NCI-H1092 treated with DMSO at 0.1 percent for 48 hours (cell line): ENCODE measurements around the gene PCID2.

Source experiments
- DNase-seq: peaks from one replicate; lab custom pipeline; 2025; lab: John Stamatoyannopoulos, UW

Gene PCID2

GRCh38 chr13:113219256-113219940 lies 10.9 kb upstream of the PCID2 start:
- DNase-seq: no peak

- DNase-seq: no peak
These were observed 10.1 kb upstream of the PCID2 start for GRCh38 chr13:113218586-113218985.

- peak; percentile 40 for DNase-seq
These were observed 8.0 kb upstream of the PCID2 start for GRCh38 chr13:113216254-113217048.

- no peak for DNase-seq
These were observed 3.3 kb upstream of the PCID2 start for GRCh38 chr13:113211774-113212173.

GRCh38 chr13:113210833-113211232 lies 2.4 kb upstream of the PCID2 start:
- DNase-seq: no peak

- peak; percentile 18 for DNase-seq
These were observed 1.4 kb upstream of the PCID2 start for GRCh38 chr13:113209759-113210421.

- peak; percentile 80 for DNase-seq
These were observed 878 bp upstream of the PCID2 start, which contains the start of gene CUL4A for GRCh38 chr13:113209336-113209758. TSS of gene CUL4A (plus strand) at chr13:113209613. CDS start at chr13:113209628, 15 bp downstream.

GRCh38 chr13:113207890-113208420 lies 514 bp downstream of the PCID2 start:
- peak; percentile 55 for DNase-seq

GRCh38 chr13:113207460-113207859 lies 1.0 kb downstream of the PCID2 start:
- no peak for DNase-seq

- no peak for DNase-seq
These were observed 3.0 kb downstream of the PCID2 start for GRCh38 chr13:113205428-113205931.

GRCh38 chr13:113204378-113204734 lies 4.1 kb downstream of the PCID2 start:
- no peak for DNase-seq

- no peak for DNase-seq
These were observed 4.7 kb downstream of the PCID2 start for GRCh38 chr13:113203507-113204377.

GRCh38 chr13:113202912-113203311 lies 5.6 kb downstream of the PCID2 start:
- DNase-seq: no peak

- no peak for DNase-seq
These were observed 6.7 kb downstream of the PCID2 start for GRCh38 chr13:113201815-113202214.

GRCh38 chr13:113196970-113197737 lies 11.3 kb downstream of the PCID2 start:
- DNase-seq: no peak

- DNase-seq: no peak
These were observed 13.1 kb downstream of the PCID2 start for GRCh38 chr13:113195360-113195759.

- DNase-seq: no peak
These were observed 15.6 kb downstream of the PCID2 start for GRCh38 chr13:113192902-113193301.

GRCh38 chr13:113192279-113192678 lies 16.2 kb downstream of the PCID2 start:
- no peak for DNase-seq

GRCh38 chr13:113190181-113190580 lies 18.3 kb downstream of the PCID2 start:
- no peak for DNase-seq

- DNase-seq: no peak
These were observed 20.4 kb downstream of the PCID2 start for GRCh38 chr13:113187883-113188665.
